Measurements from ENCODE around the gene PF4V1. TPM values are rescaled to one million over a fixed set of nuclear protein-coding genes. Genes with fewer than 3 reads are reported as not detected.

PF4V1 gene
- total RNA-seq = not detected in 2 replicates

- DNase-seq (ENCODE audit: low read depth in 2 of 2) = no peak
Measured at GRCh38 chr4:73853246-73853704, at the start of gene PF4V1. Gene PF4V1 (plus strand): TSS chr4:73853296. CDS start chr4:73853363, 67 bp downstream.

- no peak for DNase-seq (ENCODE audit: low read depth in 2 of 2)
Measured at GRCh38 chr4:73810191-73810590, 42.9 kb upstream of the PF4V1 start.

- DNase-seq (ENCODE audit: low read depth in 2 of 2) = no peak
Measured at GRCh38 chr4:73811841-73812240, 41.3 kb upstream of the PF4V1 start.

- DNase-seq (ENCODE audit: low read depth in 2 of 2) = no peak
Measured at GRCh38 chr4:73814679-73815078, 38.4 kb upstream of the PF4V1 start.

- peak; percentile 36 for DNase-seq (ENCODE audit: low read depth in 2 of 2)
Measured at GRCh38 chr4:73815145-73815544, 38.0 kb upstream of the PF4V1 start.

GRCh38 chr4:73816814-73817213 lies 36.3 kb upstream of the PF4V1 start:
- peak in 1 of 2 donors; percentile 91 for DNase-seq (ENCODE audit: low read depth in 2 of 2)

- peak in 1 of 2 donors; percentile 17 for DNase-seq (ENCODE audit: low read depth in 2 of 2)
Measured at GRCh38 chr4:73817341-73817740, 35.8 kb upstream of the PF4V1 start.

- no peak for DNase-seq (ENCODE audit: low read depth in 2 of 2)
Measured at GRCh38 chr4:73821325-73821724, 31.8 kb upstream of the PF4V1 start.

- peak in 1 of 2 donors; percentile 19 for DNase-seq (ENCODE audit: low read depth in 2 of 2)
Measured at GRCh38 chr4:73822389-73822788, 30.7 kb upstream of the PF4V1 start.

- no peak for DNase-seq (ENCODE audit: low read depth in 2 of 2)
Measured at GRCh38 chr4:73822812-73823504, 30.1 kb upstream of the PF4V1 start.

- no peak for DNase-seq (ENCODE audit: low read depth in 2 of 2)
Measured at GRCh38 chr4:73823760-73824159, 29.3 kb upstream of the PF4V1 start.

GRCh38 chr4:73828956-73829355 lies 24.1 kb upstream of the PF4V1 start:
- peak; percentile 61 to 83 for DNase-seq (ENCODE audit: low read depth in 2 of 2)

- DNase-seq (ENCODE audit: low read depth in 2 of 2) = no peak
Measured at GRCh38 chr4:73831569-73831968, 21.5 kb upstream of the PF4V1 start.

- no peak for DNase-seq (ENCODE audit: low read depth in 2 of 2)
Measured at GRCh38 chr4:73832651-73833237, 20.4 kb upstream of the PF4V1 start.

- peak; percentile 27 to 46 for DNase-seq (ENCODE audit: low read depth in 2 of 2)
Measured at GRCh38 chr4:73836373-73837279, 16.5 kb upstream of the PF4V1 start, which contains the start of gene CXCL6. Gene CXCL6 (plus strand): TSS chr4:73836678. CDS start chr4:73836751, 73 bp downstream.

- DNase-seq (ENCODE audit: low read depth in 2 of 2) = no peak
Measured at GRCh38 chr4:73839071-73839470, 14.0 kb upstream of the PF4V1 start.

- no peak for DNase-seq (ENCODE audit: low read depth in 2 of 2)
Measured at GRCh38 chr4:73839715-73840114, 13.4 kb upstream of the PF4V1 start.

- peak in 1 of 2 donors; percentile 58 for DNase-seq (ENCODE audit: low read depth in 2 of 2)
Measured at GRCh38 chr4:73841243-73841925, 11.7 kb upstream of the PF4V1 start.

- no peak for DNase-seq (ENCODE audit: low read depth in 2 of 2)
Measured at GRCh38 chr4:73842696-73843095, 10.4 kb upstream of the PF4V1 start.

- DNase-seq (ENCODE audit: low read depth in 2 of 2) = no peak
Measured at GRCh38 chr4:73843369-73843768, 9.7 kb upstream of the PF4V1 start.

GRCh38 chr4:73844345-73844744 lies 8.8 kb upstream of the PF4V1 start:
- peak in 1 of 2 donors; percentile 86 for DNase-seq (ENCODE audit: low read depth in 2 of 2)

All from lung microvascular endothelial cell (primary cell).